ENCODE results near the gene CEP63. TPM values are rescaled to one million over a fixed set of nuclear protein-coding genes. Genes with fewer than 3 reads are reported as not detected.

The CEP63 gene
- total RNA-seq, 2 experiments from 2014 or later: 13.2 to 15.1 TPM

DNA sequence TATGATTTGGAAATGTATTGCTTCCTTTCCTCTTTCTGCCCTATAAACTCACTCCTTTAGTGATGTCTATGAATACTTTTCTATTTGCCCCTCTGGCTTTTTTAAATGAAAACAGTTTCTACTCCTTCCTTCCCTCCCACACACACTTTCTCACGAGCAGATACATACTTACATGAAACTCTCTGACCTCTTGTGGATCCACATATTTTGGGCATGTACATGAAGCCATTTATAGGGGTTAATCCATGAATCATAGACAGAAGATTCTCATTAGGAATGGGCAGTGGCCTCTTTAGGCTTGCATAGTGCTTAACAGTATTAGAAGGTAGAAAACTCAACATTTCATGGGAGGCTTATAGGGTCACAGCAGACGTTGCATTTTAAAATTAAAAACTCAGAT, 24.9 kb upstream of the CEP63 start:
- CTCF ChIA-PET: no interaction called here
- no peaks in the 10 kb centered on the region for H3K4me1 Mint-ChIP-seq (ENCODE audit: low read depth)

DNA sequence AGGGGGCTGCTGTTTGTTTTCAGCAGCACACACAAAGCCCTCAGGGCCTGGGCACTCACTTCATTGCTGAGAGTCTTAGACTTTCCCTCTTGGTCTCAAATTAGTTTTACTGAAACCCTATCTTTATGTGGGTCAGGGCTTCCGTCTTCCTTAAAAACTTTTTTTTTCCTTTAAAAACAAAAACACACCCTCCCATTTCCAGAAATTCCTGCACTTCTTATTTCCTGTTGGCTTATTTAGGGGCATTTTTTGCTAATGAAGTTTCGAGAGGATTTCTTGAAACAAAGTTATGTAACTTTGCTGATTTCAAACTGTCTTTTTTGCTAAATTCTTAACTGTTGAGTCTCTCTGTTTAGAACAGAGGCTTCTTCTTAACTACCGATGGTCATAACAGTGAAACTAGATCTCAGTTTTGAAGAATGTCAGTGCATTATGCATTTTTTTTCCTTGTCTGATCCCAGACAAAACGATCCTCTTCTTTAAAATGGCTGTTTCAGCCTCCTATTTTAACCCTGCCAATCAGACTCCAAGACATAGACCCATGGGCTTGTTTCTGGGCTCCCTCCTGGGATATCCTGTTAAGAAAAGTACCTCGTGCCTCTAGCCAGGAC, 23.4 kb upstream of the CEP63 start:
- POLR2A ChIA-PET: no interaction called here
- no peaks in the 10 kb centered on the region for H3K4me1 Mint-ChIP-seq (ENCODE audit: low read depth)
- peaks cover 0 to 6% of the 10 kb centered on the region in 2 experiments for H3K27me3 ChIP-seq (ENCODE audit: control insufficient read depth in 1 of 2, insufficient read depth in 2 of 2, low read length in 2 of 2)
- H3K27ac ChIP-seq (ENCODE audit: low read depth in 1 of 2, low read length in 2 of 2): no peak overlapping the region
- intact Hi-C loops (cut with DNase I, micrococcal nuclease): no loop called here
- CTCF ChIA-PET: no interaction called here
- no peak overlapping the region for H3K4me3 ChIP-seq (ENCODE audit: low read length)
- H3K36me3 ChIP-seq (ENCODE audit: insufficient read depth, low read length): no peaks in the 10 kb centered on the region
- TF ChIP-seq, protein P1, sequence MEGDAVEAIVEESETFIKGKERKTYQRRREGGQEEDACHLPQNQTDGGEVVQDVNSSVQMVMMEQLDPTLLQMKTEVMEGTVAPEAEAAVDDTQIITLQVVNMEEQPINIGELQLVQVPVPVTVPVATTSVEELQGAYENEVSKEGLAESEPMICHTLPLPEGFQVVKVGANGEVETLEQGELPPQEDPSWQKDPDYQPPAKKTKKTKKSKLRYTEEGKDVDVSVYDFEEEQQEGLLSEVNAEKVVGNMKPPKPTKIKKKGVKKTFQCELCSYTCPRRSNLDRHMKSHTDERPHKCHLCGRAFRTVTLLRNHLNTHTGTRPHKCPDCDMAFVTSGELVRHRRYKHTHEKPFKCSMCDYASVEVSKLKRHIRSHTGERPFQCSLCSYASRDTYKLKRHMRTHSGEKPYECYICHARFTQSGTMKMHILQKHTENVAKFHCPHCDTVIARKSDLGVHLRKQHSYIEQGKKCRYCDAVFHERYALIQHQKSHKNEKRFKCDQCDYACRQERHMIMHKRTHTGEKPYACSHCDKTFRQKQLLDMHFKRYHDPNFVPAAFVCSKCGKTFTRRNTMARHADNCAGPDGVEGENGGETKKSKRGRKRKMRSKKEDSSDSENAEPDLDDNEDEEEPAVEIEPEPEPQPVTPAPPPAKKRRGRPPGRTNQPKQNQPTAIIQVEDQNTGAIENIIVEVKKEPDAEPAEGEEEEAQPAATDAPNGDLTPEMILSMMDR (IDR thresholded peaks at IDR 0.05): no peak
- no peak overlapping the region for H3K27ac Mint-ChIP-seq
- no peaks in the 10 kb centered on the region for H3K9me3 ChIP-seq (ENCODE audit: control insufficient read depth in 1 of 2, insufficient read depth in 1 of 2, low read length in 2 of 2)
- no peaks in the 10 kb centered on the region for H3K9me3 Mint-ChIP-seq
- DNase-seq: no peak
- ATAC-seq (ENCODE audit: poor library complexity): no peak
- H3K36me3 Mint-ChIP-seq (ENCODE audit: low read depth): no peaks in the 10 kb centered on the region
- no peak overlapping the region for H3K4me3 Mint-ChIP-seq
- peaks cover 17% of the 10 kb centered on the region for H3K27me3 Mint-ChIP-seq
- H3K4me1 ChIP-seq (ENCODE audit: insufficient read depth, low read length): no peaks in the 10 kb centered on the region

More for the DNA sequence above, 24.9 kb upstream of the CEP63 start:
- H3K4me1 ChIP-seq (ENCODE audit: insufficient read depth, low read length): no peaks in the 10 kb centered on the region
- H3K9me3 ChIP-seq (ENCODE audit: control insufficient read depth in 1 of 2, insufficient read depth in 1 of 2, low read length in 2 of 2): no peaks in the 10 kb centered on the region
- POLR2A ChIA-PET: no interaction called here
- no peaks in the 10 kb centered on the region for H3K36me3 Mint-ChIP-seq (ENCODE audit: low read depth)
- H3K27me3 Mint-ChIP-seq: peaks cover 24% of the 10 kb centered on the region
- no peak overlapping the region for H3K4me3 ChIP-seq (ENCODE audit: low read length)
- peaks cover 0 to 12% of the 10 kb centered on the region in 2 experiments for H3K27me3 ChIP-seq (ENCODE audit: control insufficient read depth in 1 of 2, insufficient read depth in 2 of 2, low read length in 2 of 2)
- no peak overlapping the region for H3K27ac ChIP-seq (ENCODE audit: low read depth in 1 of 2, low read length in 2 of 2)
- no peaks in the 10 kb centered on the region for H3K36me3 ChIP-seq (ENCODE audit: insufficient read depth, low read length)
- no peak for DNase-seq
- H3K4me3 Mint-ChIP-seq: no peak overlapping the region
- TF ChIP-seq, protein P1 (IDR thresholded peaks at IDR 0.05): no peak
- H3K27ac Mint-ChIP-seq: no peak overlapping the region
- ATAC-seq (ENCODE audit: poor library complexity): no peak
- no peaks in the 10 kb centered on the region for H3K9me3 Mint-ChIP-seq
- intact Hi-C loops (cut with DNase I, micrococcal nuclease): no loop called here

DNA sequence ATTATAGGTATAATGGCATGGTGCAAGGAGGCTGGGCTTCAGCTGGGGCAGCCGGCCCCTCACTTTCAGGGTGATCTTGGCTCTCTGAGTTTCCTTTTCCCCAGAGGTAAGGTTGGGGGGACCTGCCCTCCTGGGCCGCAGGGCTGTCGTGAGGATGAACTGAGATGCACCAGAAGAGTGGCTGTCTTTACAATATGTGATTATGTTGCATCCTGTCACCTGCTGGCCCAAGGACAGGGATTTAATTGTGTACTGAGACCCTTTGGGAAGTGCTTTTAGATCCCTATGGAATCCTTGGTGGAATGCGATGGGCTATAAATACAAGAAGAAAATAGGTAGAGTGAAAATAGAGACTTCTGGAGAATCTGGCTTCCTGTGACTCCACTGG, 22.2 kb upstream of the CEP63 start:
- ChIA-PET CTCF (no interaction called here), POLR2A (no interaction called here)
- Histone ChIP-seq H3K4me1 (ENCODE audit: insufficient read depth, low read length) (no peaks in the 10 kb centered on the region), H3K27me3 (ENCODE audit: control insufficient read depth in 1 of 2, insufficient read depth in 2 of 2, low read length in 2 of 2) (no peaks in the 10 kb centered on the region), H3K36me3 (ENCODE audit: insufficient read depth, low read length) (no peaks in the 10 kb centered on the region), H3K4me3 (ENCODE audit: low read length) (no peak overlapping the region), H3K9me3 (ENCODE audit: control insufficient read depth in 1 of 2, insufficient read depth in 1 of 2, low read length in 2 of 2) (no peaks in the 10 kb centered on the region), H3K27ac (ENCODE audit: low read depth in 1 of 2, low read length in 2 of 2) (no peak overlapping the region)
- Mint-ChIP-seq H3K9me3 (no peaks in the 10 kb centered on the region), H3K4me3 (no peak overlapping the region), H3K4me1 (ENCODE audit: low read depth) (no peaks in the 10 kb centered on the region), H3K27me3 (peaks cover 5% of the 10 kb centered on the region), H3K36me3 (ENCODE audit: low read depth) (no peaks in the 10 kb centered on the region), H3K27ac (no peak overlapping the region)
- DNase-seq (no peak), ATAC-seq (ENCODE audit: poor library complexity) (no peak)
- intact Hi-C loops (cut with DNase I, micrococcal nuclease): no loop called here
- TF ChIP-seq, protein P1 (IDR thresholded peaks at IDR 0.05): no peak

Data from CD4-positive, alpha-beta T cell (primary cell).